Stimulated activated memory B cell treated with anti-CD40 and anti-IgM and Interleukin-4, amounts not matched to agents 10 μg/mL and 1 μg/mL and 100 μg/mL, for 72 hours (primary cell): ENCODE measurements around the gene FKRP.

Experiments used
- ATAC-seq: fragments of 150-1000 bp; cut with Tn5 transposase; 2 replicates; pipeline ENCODE4 v1.10.0; 2021
- H3K27ac Mint-ChIP-seq: one replicate; pipeline ENCODE4 v1.8.0; 2022; ENCODE audit warnings: mild to moderate bottlenecking, mixed read lengths
- H3K27me3 Mint-ChIP-seq: one replicate; pipeline ENCODE4 v1.8.0; 2022; ENCODE audit warnings: mixed read lengths
- H3K36me3 Mint-ChIP-seq: one replicate; pipeline ENCODE4 v1.8.0; 2022; ENCODE audit warnings: mixed read lengths
- H3K4me1 Mint-ChIP-seq: one replicate; pipeline ENCODE4 v1.8.0; 2022; ENCODE audit warnings: mixed read lengths
- H3K4me3 Mint-ChIP-seq: one replicate; pipeline ENCODE4 v1.8.0; 2022; ENCODE audit warnings: mild to moderate bottlenecking, moderate library complexity, mixed read lengths
- H3K9me3 Mint-ChIP-seq: one replicate; pipeline ENCODE4 v1.8.0; 2022; ENCODE audit warnings: mixed read lengths

The FKRP gene

GRCh38 chr19:46733690-46734292, 12.1 kb upstream of the FKRP start:
- peaks cover 34% of the 10 kb centered on the region for H3K4me1 Mint-ChIP-seq
- no peak overlapping the region for H3K27ac Mint-ChIP-seq
- no peak overlapping the region for H3K4me3 Mint-ChIP-seq
- peaks cover 70% of the 10 kb centered on the region for H3K36me3 Mint-ChIP-seq
- ATAC-seq: no peak
- no peaks in the 10 kb centered on the region for H3K27me3 Mint-ChIP-seq
- no peaks in the 10 kb centered on the region for H3K9me3 Mint-ChIP-seq

GRCh38 chr19:46736531-46737297, 9.1 kb upstream of the FKRP start:
- H3K27me3 Mint-ChIP-seq: no peaks in the 10 kb centered on the region
- peaks cover 57% of the 10 kb centered on the region for H3K36me3 Mint-ChIP-seq

GRCh38 chr19:46737298-46737654, 8.6 kb upstream of the FKRP start:
- no peaks in the 10 kb centered on the region for H3K27me3 Mint-ChIP-seq
- no peak overlapping the region for H3K27ac Mint-ChIP-seq
- H3K4me1 Mint-ChIP-seq: peaks cover 30% of the 10 kb centered on the region
- H3K4me3 Mint-ChIP-seq: no peak overlapping the region
- ATAC-seq: no peak
- H3K9me3 Mint-ChIP-seq: no peaks in the 10 kb centered on the region
- peaks cover 56% of the 10 kb centered on the region for H3K36me3 Mint-ChIP-seq

More at GRCh38 chr19:46736531-46737297, 9.1 kb upstream of the FKRP start:
- no peak overlapping the region for H3K4me3 Mint-ChIP-seq
- H3K4me1 Mint-ChIP-seq: peaks cover 30% of the 10 kb centered on the region
- no peaks in the 10 kb centered on the region for H3K9me3 Mint-ChIP-seq
- H3K27ac Mint-ChIP-seq: no peak overlapping the region
- no peak for ATAC-seq

- no peaks in the 10 kb centered on the region for H3K9me3 Mint-ChIP-seq
- H3K36me3 Mint-ChIP-seq: peaks cover 51% of the 10 kb centered on the region
- peaks cover 32% of the 10 kb centered on the region for H3K4me1 Mint-ChIP-seq
- H3K27me3 Mint-ChIP-seq: no peaks in the 10 kb centered on the region
- no peak overlapping the region for H3K27ac Mint-ChIP-seq
- no peak for ATAC-seq
- H3K4me3 Mint-ChIP-seq: no peak overlapping the region
Measured at GRCh38 chr19:46737761-46738171, 8.1 kb upstream of the FKRP start.

GRCh38 chr19:46739290-46739771, 6.5 kb upstream of the FKRP start:
- no peaks in the 10 kb centered on the region for H3K9me3 Mint-ChIP-seq
- no peaks in the 10 kb centered on the region for H3K27me3 Mint-ChIP-seq
- no peak overlapping the region for H3K4me3 Mint-ChIP-seq
- H3K27ac Mint-ChIP-seq: peak overlapping the region; percentile 19
- H3K4me1 Mint-ChIP-seq: peaks cover 47% of the 10 kb centered on the region
- ATAC-seq: no peak
- H3K36me3 Mint-ChIP-seq: peaks cover 36% of the 10 kb centered on the region

GRCh38 chr19:46741447-46741846, 4.4 kb upstream of the FKRP start:
- no peaks in the 10 kb centered on the region for H3K9me3 Mint-ChIP-seq
- H3K27ac Mint-ChIP-seq: no peak overlapping the region
- no peaks in the 10 kb centered on the region for H3K27me3 Mint-ChIP-seq
- peaks cover 34% of the 10 kb centered on the region for H3K36me3 Mint-ChIP-seq
- H3K4me3 Mint-ChIP-seq: no peak overlapping the region
- ATAC-seq: no peak
- peaks cover 61% of the 10 kb centered on the region for H3K4me1 Mint-ChIP-seq

- H3K4me1 Mint-ChIP-seq: peaks cover 75% of the 10 kb centered on the region
- H3K4me3 Mint-ChIP-seq: no peak overlapping the region
Measured at GRCh38 chr19:46742926-46743480, 2.9 kb upstream of the FKRP start.

GRCh38 chr19:46744005-46744691, 1.7 kb upstream of the FKRP start:
- Mint-ChIP-seq H3K4me1 (peaks cover 84% of the 10 kb centered on the region), H3K27me3 (no peaks in the 10 kb centered on the region), H3K4me3 (peak overlapping the region; percentile 89), H3K9me3 (no peaks in the 10 kb centered on the region), H3K27ac (no peak overlapping the region), H3K36me3 (peaks cover 19% of the 10 kb centered on the region)
- ATAC-seq: no peak

More at GRCh38 chr19:46742926-46743480, 2.9 kb upstream of the FKRP start:
- ATAC-seq: no peak
- no peaks in the 10 kb centered on the region for H3K27me3 Mint-ChIP-seq
- no peak overlapping the region for H3K27ac Mint-ChIP-seq
- no peaks in the 10 kb centered on the region for H3K9me3 Mint-ChIP-seq
- H3K36me3 Mint-ChIP-seq: peaks cover 20% of the 10 kb centered on the region

GRCh38 chr19:46745030-46745429, 827 bp upstream of the FKRP start:
- peaks cover 19% of the 10 kb centered on the region for H3K36me3 Mint-ChIP-seq
- H3K27me3 Mint-ChIP-seq: no peaks in the 10 kb centered on the region
- no peaks in the 10 kb centered on the region for H3K9me3 Mint-ChIP-seq
- peak overlapping the region; percentile 83 for H3K27ac Mint-ChIP-seq
- no peak for ATAC-seq
- peaks cover 79% of the 10 kb centered on the region for H3K4me1 Mint-ChIP-seq
- H3K4me3 Mint-ChIP-seq: peak overlapping the region; percentile 89

- Mint-ChIP-seq H3K27me3 (no peaks in the 10 kb centered on the region), H3K36me3 (peaks cover 18% of the 10 kb centered on the region), H3K9me3 (no peaks in the 10 kb centered on the region), H3K4me1 (peaks cover 76% of the 10 kb centered on the region), H3K27ac (peak within 1 kb of the TSS; percentile 83), H3K4me3 (peak within 1 kb of the TSS; percentile 89)
- ATAC-seq: peak; percentile 80
Measured at GRCh38 chr19:46746281-46747057, 612 bp downstream of the FKRP start, which contains the start of gene STRN4. TSS of gene STRN4 (minus strand) at chr19:46746450. CDS start at chr19:46746430, 20 bp downstream.

GRCh38 chr19:46748325-46749109, 2.7 kb downstream of the FKRP start:
- peak overlapping the region; percentile 32 for H3K4me3 Mint-ChIP-seq
- ATAC-seq: no peak
- peak overlapping the region; percentile 83 for H3K27ac Mint-ChIP-seq
- peaks cover 60% of the 10 kb centered on the region for H3K4me1 Mint-ChIP-seq
- no peaks in the 10 kb centered on the region for H3K9me3 Mint-ChIP-seq
- H3K36me3 Mint-ChIP-seq: peaks cover 15% of the 10 kb centered on the region
- H3K27me3 Mint-ChIP-seq: no peaks in the 10 kb centered on the region

GRCh38 chr19:46753420-46754155, 7.7 kb downstream of the FKRP start:
- peak; percentile 78 for ATAC-seq
- Mint-ChIP-seq H3K27ac (peak overlapping the region; percentile 7), H3K9me3 (no peaks in the 10 kb centered on the region), H3K4me3 (no peak overlapping the region), H3K27me3 (no peaks in the 10 kb centered on the region), H3K36me3 (peaks cover 25% of the 10 kb centered on the region), H3K4me1 (peaks cover 30% of the 10 kb centered on the region)

GRCh38 chr19:46755077-46755852, 9.4 kb downstream of the FKRP start:
- Mint-ChIP-seq H3K27ac (no peak overlapping the region), H3K9me3 (no peaks in the 10 kb centered on the region), H3K4me3 (no peak overlapping the region), H3K4me1 (peaks cover 24% of the 10 kb centered on the region), H3K27me3 (no peaks in the 10 kb centered on the region), H3K36me3 (peaks cover 22% of the 10 kb centered on the region)
- ATAC-seq: peak; percentile 17
